Measurements from ENCODE around the gene RENBP. TPM values are rescaled to one million over a fixed set of nuclear protein-coding genes. Genes with fewer than 3 reads are reported as not detected.

The RENBP gene
- total and polyA plus RNA-seq, 11 donors, result 5.1 to 35.5 (median 9.9) TPM

DNA sequence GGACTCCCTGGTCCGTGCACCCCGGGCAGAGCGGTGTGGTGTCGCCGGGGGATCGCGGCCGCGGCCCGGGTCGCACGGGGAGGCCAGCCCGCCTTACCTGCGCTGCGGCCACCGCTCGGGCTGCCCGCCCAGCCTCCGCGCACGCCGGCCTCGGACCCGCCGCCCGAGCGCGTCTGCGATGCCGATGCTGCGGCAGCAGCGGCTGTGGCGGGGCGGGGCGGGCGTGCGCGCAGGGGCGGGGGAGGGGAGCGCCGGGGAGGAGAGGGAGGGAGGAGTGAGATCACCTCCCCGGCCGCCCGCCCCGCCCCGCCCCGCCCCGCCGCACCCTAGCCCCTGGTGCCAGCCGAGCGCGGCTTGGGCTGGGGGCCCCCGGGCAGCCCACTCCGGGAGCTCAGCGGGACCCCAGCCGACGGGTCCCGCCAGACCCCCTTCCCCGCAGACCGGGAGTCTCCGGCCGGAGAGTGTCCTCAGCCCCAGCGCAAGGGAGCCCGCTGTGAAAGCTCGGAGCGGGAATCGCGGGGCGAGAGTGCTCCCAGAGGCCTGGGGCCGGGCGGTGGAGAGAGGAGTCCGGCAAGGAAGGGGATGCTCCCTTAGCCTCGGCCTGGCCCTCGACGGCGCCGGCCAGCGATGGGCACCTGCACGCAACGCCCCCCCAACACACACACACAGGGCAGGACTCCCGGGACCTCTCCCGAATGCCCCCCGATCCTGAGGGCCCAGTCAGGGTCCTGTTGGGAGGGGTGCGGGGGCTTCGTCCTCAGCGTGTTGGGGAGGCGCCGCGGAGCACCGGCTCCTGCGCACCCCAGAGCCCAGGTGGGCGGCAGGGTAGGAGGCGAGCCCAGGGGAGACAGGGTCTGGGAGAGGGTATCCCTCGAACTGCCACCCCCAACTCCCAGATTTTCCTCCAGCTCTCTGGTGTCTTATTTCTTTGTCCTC, 58.2 kb downstream of the RENBP start, which contains the start of gene L1CAM:
L1CAM (minus strand) TSS at position 206 of the 936 bp plus-strand sequence. CDS start 10,337 bp downstream, outside the sequence.
- Histone ChIP-seq H3K9me3 (no peaks in the 10 kb centered on the region), H3K27me3 (peaks cover 0 to 94% (median 23%) of the 10 kb centered on the region in 9 donors), H3K4me1 (peaks cover 0 to 20% (median 0%) of the 10 kb centered on the region in 12 donors), H3K4me3 (peak within 1 kb of the TSS in 7 of 12 donors; percentile 15 to 38 (median 21)), H3K36me3 (no peaks in the 10 kb centered on the region), H3K27ac (no peak within 1 kb of the TSS)
- DNase-seq (peak in 2 of 5 donors; percentile 15 to 21), ATAC-seq (no peak)
- 1 to 33% (median 14%) methylated on average over 13 to 81 of the region's 94 CpGs for WGBS, 4 donors
- no peak for TF ChIP-seq POLR2A (IDR thresholded peaks at IDR 0.05)
- no peak for TF ChIP-seq CTCF (IDR thresholded peaks at IDR 0.05)
- intact Hi-C loops (cut with DNase I), result loop anchor here in 1 of 10 donors (5.0 kb wide), 1 partner anchor 59 kb away; no protein-coding TSS in a partner anchor

Small RNA genes within 50 kb of the gene (microRNA-seq; reads per million reads assigned to microRNA genes)
- 0 reads per million in 4 donors for gene MIR3202-1
- 0 reads per million in 4 donors for gene MIR3202-2

Other genes with a start within 250 kb of the RENBP start
- 100 to 1,000 TPM in 5 of 9 donors, 10 to 100 TPM in 4; 59.9 to 162 (median 102) TPM for gene BCAP31, start 220.3 kb downstream of the RENBP start, total RNA-seq
- 100 to 1,000 TPM in 1 of 2 donors, 10 to 100 TPM in 1; 87.7 to 158 TPM for gene BCAP31, start 220.3 kb downstream of the RENBP start, polyA plus RNA-seq
- 10 to 100 TPM; 13.5 to 25.6 (median 17.6) TPM for gene ABCD1, start 219.8 kb downstream of the RENBP start, total RNA-seq
- gene ABCD1, start 219.8 kb downstream of the RENBP start, polyA plus RNA-seq, result 10 to 100 TPM; 12.9 to 13.5 TPM
- gene PLXNB3, start 180.4 kb downstream of the RENBP start, total RNA-seq, result 1 to 10 TPM; 1.6 to 8.6 (median 3.5) TPM
- gene PLXNB3, start 180.4 kb downstream of the RENBP start, polyA plus RNA-seq, result 1 to 10 TPM in 1 of 2 donors, under 1 TPM in 1; 0.51 to 2.8 TPM
- gene SRPK3, start 163.6 kb downstream of the RENBP start, total RNA-seq, result 10 to 100 TPM; 31.9 to 49.7 (median 38.9) TPM
- gene SRPK3, start 163.6 kb downstream of the RENBP start, polyA plus RNA-seq, result 10 to 100 TPM in 1 of 2 donors, 1 to 10 TPM in 1; 8.8 to 39.8 TPM
- 100 to 1,000 TPM in 2 of 9 donors, 10 to 100 TPM in 7; 58.1 to 162 (median 71.2) TPM for gene IDH3G, start 150.3 kb downstream of the RENBP start, total RNA-seq
- 10 to 100 TPM; 76.5 to 78.6 TPM for gene IDH3G, start 150.3 kb downstream of the RENBP start, polyA plus RNA-seq
- gene SSR4, start 150.0 kb downstream of the RENBP start, total RNA-seq, result 100 to 1,000 TPM; 119 to 225 (median 135) TPM
- gene SSR4, start 150.0 kb downstream of the RENBP start, polyA plus RNA-seq, result 100 to 1,000 TPM; 306 to 307 TPM
- 1 to 10 TPM; 1.7 to 4.0 (median 2.4) TPM for gene PDZD4, start 114.1 kb downstream of the RENBP start, total RNA-seq
- gene PDZD4, start 114.1 kb downstream of the RENBP start, polyA plus RNA-seq, result 1 to 10 TPM; 1.7 to 2.4 TPM
- gene L1CAM, start 58.5 kb downstream of the RENBP start, total RNA-seq, result 10 to 100 TPM in 1 of 9 donors, 1 to 10 TPM in 7, under 1 TPM in 1; 0.99 to 11.0 (median 3.1) TPM
- gene L1CAM, start 58.5 kb downstream of the RENBP start, polyA plus RNA-seq, result 1 to 10 TPM; 1.3 to 1.8 TPM
- gene AVPR2, start 40.0 kb downstream of the RENBP start, total RNA-seq, result 10 to 100 TPM in 1 of 9 donors, 1 to 10 TPM in 8; 2.2 to 10.5 (median 3.0) TPM
- gene AVPR2, start 40.0 kb downstream of the RENBP start, polyA plus RNA-seq, result 1 to 10 TPM; 4.0 to 7.5 TPM
- 10 to 100 TPM in 4 of 9 donors, 1 to 10 TPM in 5; 6.8 to 55.8 (median 9.5) TPM for gene ARHGAP4, start 18.4 kb downstream of the RENBP start, total RNA-seq
- gene ARHGAP4, start 18.4 kb downstream of the RENBP start, polyA plus RNA-seq, result 10 to 100 TPM; 15.9 to 25.1 TPM
- gene NAA10, start 9.6 kb downstream of the RENBP start, total RNA-seq, result 100 to 1,000 TPM in 2 of 9 donors, 10 to 100 TPM in 7; 52.5 to 112 (median 72.1) TPM
- gene NAA10, start 9.6 kb downstream of the RENBP start, polyA plus RNA-seq, result 100 to 1,000 TPM; 120 to 221 TPM
- gene HCFC1, start 27.2 kb upstream of the RENBP start, total RNA-seq, result 10 to 100 TPM; 22.7 to 72.6 (median 34.8) TPM
- 10 to 100 TPM; 11.8 to 23.0 TPM for gene HCFC1, start 27.2 kb upstream of the RENBP start, polyA plus RNA-seq
- gene TMEM187, start 28.1 kb upstream of the RENBP start, total RNA-seq, result 10 to 100 TPM in 2 of 9 donors, 1 to 10 TPM in 7; 3.5 to 11.4 (median 8.3) TPM
- 1 to 10 TPM; 3.2 to 7.0 TPM for gene TMEM187, start 28.1 kb upstream of the RENBP start, polyA plus RNA-seq
- 10 to 100 TPM; 22.0 to 79.2 (median 29.7) TPM for gene IRAK1, start 75.3 kb upstream of the RENBP start, total RNA-seq
- gene IRAK1, start 75.3 kb upstream of the RENBP start, polyA plus RNA-seq, result 10 to 100 TPM; 23.8 to 89.3 TPM
- 10 to 100 TPM; 24.6 to 83.3 (median 37.1) TPM for gene MECP2, start 153.1 kb upstream of the RENBP start, total RNA-seq
- 10 to 100 TPM; 22.7 to 28.6 TPM for gene MECP2, start 153.1 kb upstream of the RENBP start, polyA plus RNA-seq
- not detected for gene OPN1LW, start 199.6 kb upstream of the RENBP start, total RNA-seq
- not detected for gene OPN1LW, start 199.6 kb upstream of the RENBP start, polyA plus RNA-seq
- gene OPN1MW, start 238.0 kb upstream of the RENBP start, total RNA-seq, result not detected
- not detected for gene OPN1MW, start 238.0 kb upstream of the RENBP start, polyA plus RNA-seq